SH-SY5Y (cell line): ENCODE results near the gene TOPAZ1.

Experiments
- GATA2 ChIP-seq: IDR thresholded peaks from 2 replicates; pipeline ENCODE4 v1.6.1; 2011; ENCODE audit warnings: mild to moderate bottlenecking, low read depth, low read length
- GATA3 ChIP-seq: IDR thresholded peaks from 2 replicates; pipeline ENCODE4 v1.6.1; 2011; ENCODE audit warnings: low read depth, mild to moderate bottlenecking, low read length, moderate library complexity

- TF ChIP-seq GATA2 (no peak), GATA3 (no peak)
Measured at GRCh38 chr3:44206261-44206660, 35.4 kb upstream of the TOPAZ1 start.
